HepG2 (cell line): ENCODE data around the gene HOXD9. TPM values are rescaled to one million over a fixed set of nuclear protein-coding genes. Genes with fewer than 3 reads are reported as not detected.
A peak's percentile ranks its signal among the peaks of the same experiment; 100 is the strongest.

ENCODE experiments used
- ATAC-seq: fragments of 200-7000 bp; cut with Tn5 transposase; 3 replicates; pipeline ENCODE4 v1.9.1; 2020; ENCODE audit warnings: mild to moderate bottlenecking, moderate library complexity
- BruUV-seq: library from RNA; stranded (reverse); fragments of 400-500 nt; replicated peaks from 2 replicates; lab custom pipeline; 2021; lab: Mats Ljungman, UMichigan
- CTCF ChIA-PET: fragments of 300-600 bp; formaldehyde crosslinking; extraction: SDS; loops from one replicate; lab custom pipeline; 2021; ENCODE audit warnings: low total read pairs, inconsistent platforms, low intra/inter-chr PET ratio; lab: Yijun Ruan, JAX
- POLR2A ChIA-PET: fragments of 350-600 bp; sonication (Branson Sonifier 250); formaldehyde crosslinking; loops from one replicate; lab custom pipeline; 2020; ENCODE audit warnings: antibody characterized with exemption, inconsistent platforms; lab: Yijun Ruan, JAX
- DNase-seq: peaks from one replicate; pipeline ENCODE4 v3.0.0-alpha.2; 2015; ENCODE audit warnings: low spot score
- FAIRE-seq: peaks from 3 replicates; lab custom pipeline; 2011; peaks lifted over from hg19 to GRCh38; lab: Jason Lieb, UNC
- H2AFZ ChIP-seq: one replicate; pipeline ENCODE4 v1.6.1; 2011; ENCODE audit warnings: low read length, inconsistent platforms
- H3K27ac ChIP-seq: fragments of 300-600 bp; 3 replicates; pipeline ENCODE4 v1.8.0; 2011; ENCODE audit warnings: mixed run types, mild to moderate bottlenecking, mixed read lengths, low read length, inconsistent platforms; ENCODE audit not compliant: insufficient read depth; ENCODE audit errors: extremely low read length
- H3K27me3 ChIP-seq, 2 experiments: fragments of 200-600 bp in 1 of 2; 2 replicates in 1 of 2; 3 replicates in 1 of 2; pipeline versions ENCODE4 v1.6.0 to v1.8.0; 2011; ENCODE audit warnings: low read length in 2 of 2, mild to moderate bottlenecking in 2 of 2, moderate library complexity in 2 of 2, inconsistent platforms in 1 of 2; ENCODE audit not compliant: insufficient read depth in 2 of 2, control insufficient read depth in 1 of 2
- H3K36me3 ChIP-seq, 2 experiments: fragments of 200-600 bp in 1 of 2; replicated peaks in 1 of 2; 2 replicates in 1 of 2; 3 replicates in 1 of 2; pipeline versions ENCODE4 v1.5.1 to v1.8.0; 2011; ENCODE audit warnings: low read length in 2 of 2, inconsistent platforms in 1 of 2; ENCODE audit not compliant: insufficient read depth in 2 of 2, control insufficient read depth in 1 of 2
- H3K4me1 ChIP-seq: 2 replicates; pipeline ENCODE4 v1.5.1; 2012; ENCODE audit warnings: low read length, inconsistent platforms; ENCODE audit not compliant: insufficient read depth
- H3K4me2 ChIP-seq: 2 replicates; pipeline ENCODE4 v1.6.0; 2011; ENCODE audit warnings: low read depth, low read length, inconsistent platforms
- H3K4me3 ChIP-seq, 3 experiments: fragments of 200-600 bp in 1 of 3; sonication (generic), shearing (Covaris generic) in 1 of 3; replicated peaks in 1 of 3; 2 replicates each; pipeline ENCODE4 v1.5.1; 2011 to 2016; ENCODE audit warnings: low read length in 3 of 3, inconsistent platforms in 2 of 3, low read depth in 2 of 3, mild to moderate bottlenecking in 2 of 3, control low read depth in 1 of 3, mixed read lengths in 1 of 3; ENCODE audit not compliant: insufficient read depth in 1 of 3
- H3K79me2 ChIP-seq: one replicate; pipeline ENCODE4 v1.6.1; 2011; ENCODE audit warnings: low read length, inconsistent platforms; ENCODE audit not compliant: insufficient read depth
- H3K9ac ChIP-seq: 2 replicates; pipeline ENCODE4 v1.6.0; 2011; ENCODE audit warnings: mild to moderate bottlenecking, low read depth, low read length, inconsistent platforms; ENCODE audit not compliant: insufficient read depth
- H3K9me3 ChIP-seq: 2 replicates; pipeline ENCODE4 v1.5.1; 2012; ENCODE audit warnings: mild to moderate bottlenecking, low read length
- H4K20me1 ChIP-seq: 2 replicates; pipeline ENCODE4 v1.6.0; 2011; ENCODE audit warnings: inconsistent platforms, mild to moderate bottlenecking, low read length, moderate library complexity; ENCODE audit not compliant: insufficient read depth
- AGO2 ChIP-seq: fragments of 200-400 bp; formaldehyde crosslinking; optimal IDR thresholded peaks from 2 replicates; pipeline ENCODE3; 2017; ENCODE audit warnings: mild to moderate bottlenecking, low read depth, low read length, moderate library complexity
- ARID2 ChIP-seq: sonication (generic); formaldehyde crosslinking; IDR thresholded peaks from 2 replicates; pipeline ENCODE4 v1.8.1; 2022; ENCODE audit warnings: mild to moderate bottlenecking, missing genetic modification reagents, borderline replicate concordance
- CHD2 ChIP-seq: IDR thresholded peaks from 2 replicates; pipeline ENCODE4 v1.6.1; 2011; ENCODE audit warnings: low read depth, low read length, improper control_type of control experiment
- FOXA1 ChIP-seq, 2 experiments: fragments of 450-650 bp in 1 of 2; sonication (generic) in 1 of 2; formaldehyde crosslinking in 1 of 2; IDR thresholded peaks; 2 replicates each; pipeline versions ENCODE4 v1.4.0 to v1.6.1; 2016 to 2020; ENCODE audit warnings: missing genetic modification reagents in 1 of 2
- FOXO1 ChIP-seq: sonication (generic); formaldehyde crosslinking; IDR thresholded peaks from 2 replicates; pipeline ENCODE4 v1.4.0; 2020; ENCODE audit warnings: missing genetic modification reagents
- HCFC1 ChIP-seq: fragments of 150-350 bp; IDR thresholded peaks from 2 replicates; pipeline ENCODE4 v1.6.1; 2014; ENCODE audit warnings: low read depth, low read length
- HMGXB4 ChIP-seq, 2 experiments: sonication (generic) in 1 of 2; formaldehyde crosslinking in 1 of 2; IDR thresholded peaks; 2 replicates each; pipeline versions ENCODE4 v1.4.0 to v1.6.1; 2018 to 2020; ENCODE audit warnings: missing genetic modification reagents in 2 of 2, borderline replicate concordance in 1 of 2, low read depth in 1 of 2, mild to moderate bottlenecking in 1 of 2, missing biosample characterization in 1 of 2
- HNRNPLL ChIP-seq: fragments of 200-400 bp; formaldehyde crosslinking; IDR thresholded peaks from 2 replicates; pipeline ENCODE4 v1.6.1; 2017; ENCODE audit warnings: mild to moderate bottlenecking, low read depth, low read length; ENCODE audit not compliant: poor library complexity, severe bottlenecking
- KMT2B ChIP-seq: IDR thresholded peaks from 2 replicates; pipeline ENCODE4 v1.6.1; 2016; ENCODE audit warnings: missing genetic modification reagents, missing compliant biosample characterization
- ONECUT2 ChIP-seq: sonication (generic); formaldehyde crosslinking; IDR thresholded peaks from 2 replicates; pipeline ENCODE4 v1.4.0; 2020; ENCODE audit warnings: missing genetic modification reagents
- PHF21A ChIP-seq: sonication (generic); formaldehyde crosslinking; IDR thresholded peaks from 2 replicates; pipeline ENCODE4 v1.5.0; 2020; ENCODE audit warnings: mild to moderate bottlenecking, missing genetic modification reagents
- RFXAP ChIP-seq: sonication (generic); formaldehyde crosslinking; IDR thresholded peaks from 2 replicates; pipeline ENCODE4 v1.4.0; 2020; ENCODE audit warnings: missing genetic modification reagents, borderline replicate concordance
- SPEN ChIP-seq: sonication (generic); formaldehyde crosslinking; IDR thresholded peaks from 2 replicates; pipeline ENCODE4 v1.5.1; 2020; ENCODE audit warnings: low read depth, mild to moderate bottlenecking, missing genetic modification reagents
- THAP11 ChIP-seq: IDR thresholded peaks from 2 replicates; pipeline ENCODE4 v1.6.1; 2016; ENCODE audit warnings: missing biosample characterization, missing genetic modification reagents
- YY1 ChIP-seq: IDR thresholded peaks from 2 replicates; pipeline ENCODE4 v1.6.1; 2011; ENCODE audit warnings: low read length, low read depth, moderate library complexity, mild to moderate bottlenecking; ENCODE audit not compliant: insufficient read depth, insufficient replicate concordance
- ZFP36L1 ChIP-seq: sonication (generic); formaldehyde crosslinking; IDR thresholded peaks from 2 replicates; pipeline ENCODE4 v1.8.0; 2022; ENCODE audit warnings: mild to moderate bottlenecking, missing genetic modification reagents, moderate library complexity
- ZNF264 ChIP-seq: sonication (generic); formaldehyde crosslinking; IDR thresholded peaks from 2 replicates; pipeline ENCODE4 v1.4.0; 2020; ENCODE audit warnings: missing genetic modification reagents
- ZNF333 ChIP-seq: sonication (generic); formaldehyde crosslinking; IDR thresholded peaks from 2 replicates; pipeline ENCODE4 v1.4.0; 2020; ENCODE audit warnings: mild to moderate bottlenecking, missing genetic modification reagents, borderline replicate concordance
- ZNF432 ChIP-seq: sonication (generic); formaldehyde crosslinking; IDR thresholded peaks from 2 replicates; pipeline ENCODE4 v1.5.0; 2020; ENCODE audit warnings: missing genetic modification reagents, mild to moderate bottlenecking, borderline replicate concordance
- ZNF510 ChIP-seq: sonication (generic); formaldehyde crosslinking; IDR thresholded peaks from 2 replicates; pipeline ENCODE4 v1.4.0; 2020; ENCODE audit warnings: low read depth, mild to moderate bottlenecking, missing genetic modification reagents
- ZNF678 ChIP-seq: sonication (generic); formaldehyde crosslinking; IDR thresholded peaks from 2 replicates; pipeline ENCODE4 v1.4.0; 2020; ENCODE audit warnings: mild to moderate bottlenecking, missing genetic modification reagents
- ZNF768 ChIP-seq: sonication (generic); formaldehyde crosslinking; IDR thresholded peaks from 2 replicates; pipeline ENCODE4 v1.4.0; 2020; ENCODE audit warnings: missing genetic modification reagents
- ZNF891 ChIP-seq: sonication (generic); formaldehyde crosslinking; IDR thresholded peaks from 2 replicates; pipeline ENCODE4 v1.5.0; 2020; ENCODE audit warnings: mild to moderate bottlenecking, missing genetic modification reagents
- WGBS: methylation state at CpG from one replicate; pipeline ENCODE4 v1.1.6; 2017; ENCODE audit warnings: low lambda C conversion rate; 5-methylcytosine and 5-hydroxymethylcytosine counted together
- in situ Hi-C: cut with HindIII; loops from 2 replicates; pipeline ENCODE4 v1.10.0; 2017; ENCODE audit warnings: low pct_unique_long_range_greater_than_20kb; ENCODE audit not compliant: extremely low pct_ligation_motif_present
- intact Hi-C: fragments of 100-400 bp; cut with micrococcal nuclease; formaldehyde crosslinking; loops from one replicate; pipeline ENCODE4 v1.10.0; 2022; ENCODE audit not compliant: unreplicated experiment
- polyA plus RNA-seq, 8 experiments: library from polyadenylated mRNA; depleted of rRNA in 3 of 8; stranded (reverse) in 7 of 8; unstranded in 1 of 8; fragments of >200 nt; fragmentation: Illumina TruSeq in 4 of 8; extraction: Trizol in 4 of 8; gene quantifications; 2 replicates each; pipeline versions ENCODE4 v1.2.1 to v1.2.3, GENCODE V29; 2011 to 2016; ENCODE audit warnings: low read depth in 4 of 8, missing spikeins in 1 of 8, mixed read lengths in 1 of 8; ENCODE audit not compliant: insufficient read depth in 1 of 8
- total RNA-seq, 5 experiments: library from RNA; depleted of rRNA; stranded (reverse); fragments of >200 nt; fragmentation: Illumina TruSeq; extraction: Trizol; gene quantifications; 2 replicates each; pipeline ENCODE4 v1.2.3, GENCODE V29; 2016; ENCODE audit warnings: low read depth in 1 of 5

The HOXD9 gene
- total and polyA plus RNA-seq, 2 of the 13 experiments (the other 11 are each of a cell fraction or from before 2014, with no cell fraction given), result not detected

- H3K4me2 ChIP-seq, result peak overlapping the region; percentile 91
- no peaks in the 10 kb centered on the region for H3K9me3 ChIP-seq
- intact Hi-C loops, result loop anchor here (1.0 to 5.0 kb wide), 6 partner anchors 407 to 895 kb away; no protein-coding TSS in a partner anchor
- no peaks in the 10 kb centered on the region for H3K36me3 ChIP-seq
- 2% methylated on average over 14 of the region's 45 CpGs for WGBS
- peak; percentile 64 for DNase-seq
- in situ Hi-C loops, result loop anchor here (5.0 kb wide), 2 partner anchors 410 to 730 kb away; no protein-coding TSS in a partner anchor
- POLR2A ChIA-PET, result no interaction called here
- ATAC-seq, result peak; percentile 95
- no peaks in the 10 kb centered on the region for H3K79me2 ChIP-seq
- H4K20me1 ChIP-seq, result no peaks in the 10 kb centered on the region
- peak overlapping the region; percentile 3 for H2AFZ ChIP-seq
- CTCF ChIA-PET, result interaction anchor here (0.6 to 3.0 kb wide), 7 partner anchors 407 to 1397 kb away, joined by 3 to 33 read pairs (median 13); no protein-coding TSS in a partner anchor
- peak; percentile 43 for FAIRE-seq
- H3K4me3 ChIP-seq, result peak overlapping the region; percentile 47 to 75 (median 61)
- peaks cover 17% of the 10 kb centered on the region for H3K4me1 ChIP-seq
- H3K27ac ChIP-seq, result no peak overlapping the region
- peak overlapping the region; percentile 4; the same call in 1 of the 2 replicates for H3K9ac ChIP-seq
- peaks cover 28 to 95% of the 10 kb centered on the region in 2 experiments for H3K27me3 ChIP-seq
- BruUV-seq, result no TSS peak
- TF ChIP-seq ONECUT2 (no peak), ZNF333 (CRISPR knock-in tag) (no peak), RFXAP (CRISPR knock-in tag) (no peak), THAP11 (0 out of 2 replicates have a peak, but pooled peaks have one; percentile 51), ARID2 (CRISPR knock-in tag) (no peak), ZNF678 (no peak), ZNF264 (CRISPR knock-in tag) (no peak), ZFP36L1 (CRISPR knock-in tag) (no peak), ZNF510 (no peak), ZNF432 (no peak), SPEN (CRISPR knock-in tag) (peak; percentile 41; the same call in 1 of the 2 replicates), FOXO1 (CRISPR knock-in tag) (peak; percentile 60), HCFC1 (no peak), FOXA1 (IDR thresholded peaks at IDR 0.05) (no peak), FOXA1 (CRISPR knock-in tag; IDR thresholded peaks at IDR 0.05) (peak; percentile 81), HNRNPLL (peak; percentile 48), KMT2B (0 out of 2 replicates have a peak, but pooled peaks have one; percentile 37), HMGXB4 (CRISPR knock-in tag; IDR thresholded peaks at IDR 0.05; ENCODE audit: borderline replicate concordance in 1 of 2, low read depth in 1 of 2) (peak; percentile 38 to 88; a peak in 2 of 4 replicates), ZNF768 (CRISPR knock-in tag) (peak; percentile 50; the same call in 1 of the 2 replicates), PHF21A (CRISPR knock-in tag) (0 out of 2 replicates have a peak, but pooled peaks have one; percentile 33), AGO2 (no peak), ZNF891 (peak; percentile 84), CHD2 (no peak), YY1 (peak; percentile 47)
Measured at GRCh38 chr2:176096986-176097819, 25.3 kb upstream of the HOXD9 start.
